ENCODE data around the gene GPHA2. TPM values are rescaled to one million over a fixed set of nuclear protein-coding genes. Genes with fewer than 3 reads are reported as not detected.
A peak's percentile ranks its signal among the peaks of the same experiment; 100 is the strongest.

The GPHA2 gene
- total and polyA plus RNA-seq, 10 of the 15 experiments (the other 5 are each of a cell fraction or from before 2014, with no cell fraction given), result not detected

DNA sequence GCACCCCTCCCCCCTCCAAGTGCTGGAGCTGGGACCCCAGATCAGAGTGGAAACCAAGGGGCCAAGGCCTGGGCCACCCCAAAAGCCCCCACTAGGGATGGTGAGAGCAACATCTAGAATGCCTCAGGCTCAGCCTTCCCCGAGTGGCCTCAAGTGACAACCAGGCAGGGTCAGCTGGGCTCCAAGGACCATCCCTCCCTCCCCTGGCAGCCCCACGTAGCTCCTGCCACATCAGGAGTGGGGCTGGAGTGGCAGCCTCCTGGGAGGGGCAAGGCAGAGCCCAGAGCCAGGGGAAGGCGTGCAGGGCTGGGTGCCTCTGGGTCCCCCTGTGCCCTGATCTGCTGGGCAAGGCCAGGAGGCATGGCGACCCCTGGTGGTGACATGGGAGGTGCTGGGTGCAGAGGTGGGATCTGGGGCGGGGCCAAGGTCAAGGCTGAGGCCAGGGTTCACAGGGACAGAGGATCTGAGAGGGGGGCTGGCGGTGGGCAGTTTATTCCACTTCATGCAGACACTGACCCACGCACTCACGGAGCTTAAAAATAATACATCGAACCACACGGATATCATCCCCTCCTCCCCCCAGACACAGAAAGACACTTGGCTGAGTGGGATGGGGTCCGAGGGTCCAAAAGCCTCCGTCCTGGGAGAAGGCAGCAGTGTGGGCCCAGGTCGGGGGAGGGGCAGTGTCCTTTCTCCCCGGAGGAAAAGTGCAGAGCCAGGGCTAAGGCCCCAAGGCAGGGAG, 41.5 kb downstream of the GPHA2 start:
- Histone ChIP-seq H3K9ac (ENCODE audit: control insufficient read depth, insufficient read depth, low read length) (no peak overlapping the region), H3K79me2 (ENCODE audit: control insufficient read depth, insufficient read depth, low read length) (no peaks in the 10 kb centered on the region), H3K36me3 (ENCODE audit: control insufficient read depth in 2 of 2, insufficient read depth in 2 of 2, low read length in 1 of 2) (peaks cover 0 to 3% of the 10 kb centered on the region in 2 experiments; a peak in 1 of 4 replicates), H4K20me1 (ENCODE audit: control insufficient read depth, insufficient read depth) (no peaks in the 10 kb centered on the region), H3K27ac (ENCODE audit: control insufficient read depth, insufficient read depth) (no peak overlapping the region), H3K4me2 (ENCODE audit: control insufficient read depth, insufficient read depth) (no peak overlapping the region), H3K9me3 (replicated peaks; ENCODE audit: control insufficient read depth, insufficient read depth, low read length) (no peaks in the 10 kb centered on the region), H3K4me1 (ENCODE audit: control insufficient read depth, insufficient read depth, low read length) (no peaks in the 10 kb centered on the region; the same call in 1 of the 2 replicates), H3K27me3 (replicated peaks in 1 of 2; ENCODE audit: control insufficient read depth in 2 of 2, insufficient read depth in 2 of 2, low read length in 1 of 2) (no peaks in the 10 kb centered on the region), H3K4me3 (no peak overlapping the region), H2AFZ (ENCODE audit: control insufficient read depth, low read depth, low read length) (no peak overlapping the region)
- ChIA-PET RAD21 (ENCODE audit: unreplicated experiment) (interaction anchor here (0.8 to 5.7 kb wide), 11 partner anchors 12 to 103 kb away, joined by 3 to 101 read pairs (median 4); partner anchors contain the start of gene BATF2), CTCF (interaction anchor here (0.6 to 30.0 kb wide), 12 partner anchors 10 to 254 kb away, joined by 3 to 1208 read pairs (median 4); partner anchors contain the start of genes CDC42BPG and EHD1), SMC1A (ENCODE audit: uncharacterized antibody, unreplicated experiment) (interaction anchor here (0.9 to 7.2 kb wide), 12 partner anchors 14 to 103 kb away, joined by 3 to 138 read pairs (median 4); no protein-coding TSS in a partner anchor), POLR2A (interaction anchor here (1.0 to 1.7 kb wide), 3 partner anchors 15 to 45 kb away, joined by 3 to 5 read pairs (median 4); no protein-coding TSS in a partner anchor)
- in situ Hi-C loops (cut with MboI), result loop anchor here (5.0 kb wide), 1 partner anchor 47 kb away; no protein-coding TSS in a partner anchor
- WGBS (ENCODE audit: insufficient coverage, insufficient replicate concordance, low lambda C conversion rate, missing lambda C conversion rate), result 20% methylated on average over 14 of the region's 14 CpGs
- intact Hi-C loops (cut with micrococcal nuclease; ENCODE audit: unreplicated experiment), result loop anchor here (1.0 kb wide), 1 partner anchor 47 kb away; no protein-coding TSS in a partner anchor
- no TSS peak for BruUV-seq (replicated peaks)
- ATAC-seq (peak; percentile 97), DNase-seq (ENCODE audit: low read depth, low spot score) (no peak), FAIRE-seq (peak; percentile 75)
- TF ChIP-seq LARP7 (IDR thresholded peaks at IDR 0.05) (peak; percentile 34; the same call in 1 of the 2 replicates), ASH2L (IDR thresholded peaks at IDR 0.05; ENCODE audit: borderline replicate concordance, low read depth) (no peak), RBBP5 (conservative IDR thresholded peaks at IDR 0.05) (no peak), ZNF384 (IDR thresholded peaks at IDR 0.05; ENCODE audit: borderline replicate concordance, low read depth, low read length) (no peak), GABPA (IDR thresholded peaks at IDR 0.05; ENCODE audit: low read depth) (no peak), HDGF (IDR thresholded peaks at IDR 0.05) (peak; percentile 91), MYB (IDR thresholded peaks at IDR 0.05; ENCODE audit: borderline replicate concordance, low read depth, low read length) (no peak), WRNIP1 (IDR thresholded peaks at IDR 0.05; ENCODE audit: borderline replicate concordance, low read depth, low read length) (no peak), RAD51 (IDR thresholded peaks at IDR 0.05) (no peak), JUND (IDR thresholded peaks at IDR 0.05; ENCODE audit: low read depth, low read length) (no peak), POU2F2 (IDR thresholded peaks at IDR 0.05; ENCODE audit: borderline replicate concordance, low read depth, low read length) (0 out of 3 replicates have a peak, but pooled peaks have one; percentile 37)
- TF ChIP-seq, protein P1, sequence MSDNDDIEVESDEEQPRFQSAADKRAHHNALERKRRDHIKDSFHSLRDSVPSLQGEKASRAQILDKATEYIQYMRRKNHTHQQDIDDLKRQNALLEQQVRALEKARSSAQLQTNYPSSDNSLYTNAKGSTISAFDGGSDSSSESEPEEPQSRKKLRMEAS (IDR thresholded peaks at IDR 0.05; ENCODE audit: low read depth, low read length), result no peak
- TF ChIP-seq, protein P2, sequence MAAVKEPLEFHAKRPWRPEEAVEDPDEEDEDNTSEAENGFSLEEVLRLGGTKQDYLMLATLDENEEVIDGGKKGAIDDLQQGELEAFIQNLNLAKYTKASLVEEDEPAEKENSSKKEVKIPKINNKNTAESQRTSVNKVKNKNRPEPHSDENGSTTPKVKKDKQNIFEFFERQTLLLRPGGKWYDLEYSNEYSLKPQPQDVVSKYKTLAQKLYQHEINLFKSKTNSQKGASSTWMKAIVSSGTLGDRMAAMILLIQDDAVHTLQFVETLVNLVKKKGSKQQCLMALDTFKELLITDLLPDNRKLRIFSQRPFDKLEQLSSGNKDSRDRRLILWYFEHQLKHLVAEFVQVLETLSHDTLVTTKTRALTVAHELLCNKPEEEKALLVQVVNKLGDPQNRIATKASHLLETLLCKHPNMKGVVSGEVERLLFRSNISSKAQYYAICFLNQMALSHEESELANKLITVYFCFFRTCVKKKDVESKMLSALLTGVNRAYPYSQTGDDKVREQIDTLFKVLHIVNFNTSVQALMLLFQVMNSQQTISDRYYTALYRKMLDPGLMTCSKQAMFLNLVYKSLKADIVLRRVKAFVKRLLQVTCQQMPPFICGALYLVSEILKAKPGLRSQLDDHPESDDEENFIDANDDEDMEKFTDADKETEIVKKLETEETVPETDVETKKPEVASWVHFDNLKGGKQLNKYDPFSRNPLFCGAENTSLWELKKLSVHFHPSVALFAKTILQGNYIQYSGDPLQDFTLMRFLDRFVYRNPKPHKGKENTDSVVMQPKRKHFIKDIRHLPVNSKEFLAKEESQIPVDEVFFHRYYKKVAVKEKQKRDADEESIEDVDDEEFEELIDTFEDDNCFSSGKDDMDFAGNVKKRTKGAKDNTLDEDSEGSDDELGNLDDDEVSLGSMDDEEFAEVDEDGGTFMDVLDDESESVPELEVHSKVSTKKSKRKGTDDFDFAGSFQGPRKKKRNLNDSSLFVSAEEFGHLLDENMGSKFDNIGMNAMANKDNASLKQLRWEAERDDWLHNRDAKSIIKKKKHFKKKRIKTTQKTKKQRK (IDR thresholded peaks at IDR 0.05; ENCODE audit: low read depth, low read length), result no peak
- TF ChIP-seq, protein P3, sequence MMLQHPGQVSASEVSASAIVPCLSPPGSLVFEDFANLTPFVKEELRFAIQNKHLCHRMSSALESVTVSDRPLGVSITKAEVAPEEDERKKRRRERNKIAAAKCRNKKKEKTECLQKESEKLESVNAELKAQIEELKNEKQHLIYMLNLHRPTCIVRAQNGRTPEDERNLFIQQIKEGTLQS (IDR thresholded peaks at IDR 0.05; ENCODE audit: borderline replicate concordance, extremely low read depth, low read depth, low read length), result no peak
- TF ChIP-seq, protein P4, sequence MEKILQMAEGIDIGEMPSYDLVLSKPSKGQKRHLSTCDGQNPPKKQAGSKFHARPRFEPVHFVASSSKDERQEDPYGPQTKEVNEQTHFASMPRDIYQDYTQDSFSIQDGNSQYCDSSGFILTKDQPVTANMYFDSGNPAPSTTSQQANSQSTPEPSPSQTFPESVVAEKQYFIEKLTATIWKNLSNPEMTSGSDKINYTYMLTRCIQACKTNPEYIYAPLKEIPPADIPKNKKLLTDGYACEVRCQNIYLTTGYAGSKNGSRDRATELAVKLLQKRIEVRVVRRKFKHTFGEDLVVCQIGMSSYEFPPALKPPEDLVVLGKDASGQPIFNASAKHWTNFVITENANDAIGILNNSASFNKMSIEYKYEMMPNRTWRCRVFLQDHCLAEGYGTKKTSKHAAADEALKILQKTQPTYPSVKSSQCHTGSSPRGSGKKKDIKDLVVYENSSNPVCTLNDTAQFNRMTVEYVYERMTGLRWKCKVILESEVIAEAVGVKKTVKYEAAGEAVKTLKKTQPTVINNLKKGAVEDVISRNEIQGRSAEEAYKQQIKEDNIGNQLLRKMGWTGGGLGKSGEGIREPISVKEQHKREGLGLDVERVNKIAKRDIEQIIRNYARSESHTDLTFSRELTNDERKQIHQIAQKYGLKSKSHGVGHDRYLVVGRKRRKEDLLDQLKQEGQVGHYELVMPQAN (conservative IDR thresholded peaks at IDR 0.05), result no peak
- TF ChIP-seq, protein P5, sequence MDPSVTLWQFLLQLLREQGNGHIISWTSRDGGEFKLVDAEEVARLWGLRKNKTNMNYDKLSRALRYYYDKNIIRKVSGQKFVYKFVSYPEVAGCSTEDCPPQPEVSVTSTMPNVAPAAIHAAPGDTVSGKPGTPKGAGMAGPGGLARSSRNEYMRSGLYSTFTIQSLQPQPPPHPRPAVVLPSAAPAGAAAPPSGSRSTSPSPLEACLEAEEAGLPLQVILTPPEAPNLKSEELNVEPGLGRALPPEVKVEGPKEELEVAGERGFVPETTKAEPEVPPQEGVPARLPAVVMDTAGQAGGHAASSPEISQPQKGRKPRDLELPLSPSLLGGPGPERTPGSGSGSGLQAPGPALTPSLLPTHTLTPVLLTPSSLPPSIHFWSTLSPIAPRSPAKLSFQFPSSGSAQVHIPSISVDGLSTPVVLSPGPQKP (IDR thresholded peaks at IDR 0.05; ENCODE audit: low read depth, low read length), result no peak

Measured in GM12878 (cell line).